Inferior parietal cortex (tissue), 1 donor: ENCODE data around the gene SLC46A3.
"Not testable (repeated sequence)": the region's sequence is repeated elsewhere in the genome, so short reads cannot be mapped to it uniquely, and the experiment has no call there.

ENCODE experiments used
- DNase-seq: peaks from one replicate; pipeline ENCODE4 v3.0.0-alpha.2; 2016; ENCODE audit errors: extremely low spot score

SLC46A3 gene

GRCh38 chr13:28734906-28735305 is 16.1 kb upstream of the SLC46A3 start:
- DNase-seq: no peak

- DNase-seq: no peak
These were observed 12.0 kb upstream of the SLC46A3 start for GRCh38 chr13:28730762-28731161.

GRCh38 chr13:28729541-28729940 is 10.8 kb upstream of the SLC46A3 start:
- DNase-seq: no peak

- DNase-seq: no peak
These were observed 9.9 kb upstream of the SLC46A3 start for GRCh38 chr13:28728642-28729041.

- DNase-seq: no peak
These were observed 6.4 kb upstream of the SLC46A3 start for GRCh38 chr13:28725046-28725610.

GRCh38 chr13:28723806-28724205 is 5.0 kb upstream of the SLC46A3 start:
- DNase-seq: no peak

DNA sequence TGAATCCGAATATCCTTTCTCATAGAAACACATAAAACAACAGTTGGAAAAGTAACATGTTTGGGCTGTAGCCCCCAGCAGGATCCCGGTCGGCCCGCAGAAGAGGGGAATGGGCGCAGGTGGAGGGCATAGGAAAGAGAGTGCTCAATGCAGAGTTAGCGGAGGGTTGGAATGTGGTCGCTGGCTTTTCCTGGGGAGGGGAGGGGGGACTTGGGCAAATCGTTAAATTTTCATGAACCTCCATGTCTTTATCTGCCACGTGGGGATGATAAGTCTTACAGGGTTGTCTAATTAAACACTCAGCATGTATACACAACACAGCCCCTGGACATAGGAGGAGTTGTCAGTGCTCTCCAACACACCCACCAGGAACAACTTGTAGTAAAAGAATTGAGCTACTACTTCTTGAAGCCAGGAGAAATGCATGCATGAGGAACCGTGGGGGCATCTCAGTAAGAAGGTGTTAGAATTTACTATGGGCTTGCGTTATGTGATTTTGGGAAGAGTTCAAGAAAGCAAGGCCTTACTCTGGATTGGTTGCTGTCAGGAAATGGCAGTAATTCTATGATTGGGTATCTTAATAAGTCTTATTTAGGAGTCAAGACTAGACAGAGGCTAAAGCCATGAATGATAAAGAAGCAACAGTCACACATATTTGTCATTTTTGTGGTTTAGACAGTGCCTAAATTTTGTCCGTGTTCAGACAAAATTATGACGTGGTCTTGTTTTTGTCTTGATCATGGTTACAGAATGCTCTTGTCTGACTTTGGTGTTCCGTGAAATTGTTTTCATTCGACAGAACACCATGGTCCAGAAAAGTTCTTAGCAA is 671 bp upstream of the SLC46A3 start:
- no peak for DNase-seq

DNA sequence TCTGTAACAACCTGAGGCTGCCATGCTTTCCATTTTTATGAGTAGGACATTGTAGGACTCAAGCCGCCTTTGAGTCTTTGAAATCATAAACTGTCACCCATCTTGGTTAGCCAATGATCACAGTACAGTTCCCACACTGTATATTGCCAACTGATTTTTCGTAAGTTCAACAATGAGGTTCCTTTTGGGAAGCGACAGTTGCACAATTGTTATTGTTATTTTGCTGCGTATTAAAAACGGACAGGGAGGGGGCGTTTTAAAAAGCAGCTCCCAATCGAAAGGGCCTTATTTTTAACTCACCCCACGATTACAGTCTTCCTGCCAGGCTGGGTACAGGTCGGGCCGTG is 601 bp downstream of the SLC46A3 start:
- peak; percentile 61 for DNase-seq

GRCh38 chr13:28717170-28717569 is 1.6 kb downstream of the SLC46A3 start:
- no peak for DNase-seq

DNA sequence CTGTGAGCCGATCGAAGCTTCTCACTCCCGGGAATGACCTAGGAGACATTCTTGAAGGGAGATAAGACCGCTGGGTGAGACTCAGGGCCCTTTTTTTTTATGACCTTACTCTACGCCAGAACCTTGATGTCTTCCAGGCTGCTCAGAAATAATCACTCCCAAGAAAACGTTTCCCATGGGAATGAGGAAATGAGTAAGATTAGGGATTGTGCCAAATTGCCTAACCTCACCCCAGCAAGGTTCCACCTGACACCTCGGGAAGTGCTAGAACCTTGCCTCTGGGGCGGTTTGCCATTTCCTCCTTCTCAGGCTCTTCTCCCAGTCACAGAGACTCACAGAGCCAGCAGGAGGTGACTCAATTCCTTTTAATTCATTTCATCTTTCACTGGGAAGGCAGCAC is 2.3 kb downstream of the SLC46A3 start:
- no peak for DNase-seq

GRCh38 chr13:28714651-28715050 is 4.1 kb downstream of the SLC46A3 start:
- no peak for DNase-seq

DNA sequence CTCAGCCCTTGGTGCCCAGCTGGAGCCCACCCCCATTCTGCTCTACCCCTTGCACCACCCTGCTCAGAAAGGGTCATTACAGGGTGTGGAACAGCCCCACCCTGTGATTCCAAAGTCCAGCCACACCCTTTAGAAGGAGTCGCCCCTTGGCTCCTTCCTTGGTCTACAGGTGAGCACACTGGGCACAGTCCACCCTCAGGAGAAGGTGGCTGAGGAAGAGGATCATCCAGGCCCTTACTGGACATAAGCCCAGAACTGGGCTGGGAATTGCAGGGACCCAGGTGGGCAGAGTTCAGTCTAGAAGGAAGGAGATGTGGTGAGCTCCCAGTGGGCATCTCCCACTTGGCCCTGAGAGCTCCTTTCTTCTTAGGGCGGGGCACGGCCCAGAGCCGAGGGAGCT is 8.6 kb downstream of the SLC46A3 start:
- DNase-seq: no peak

- peak; percentile 61 for DNase-seq
These were observed 10.9 kb downstream of the SLC46A3 start for GRCh38 chr13:28707629-28708427.

GRCh38 chr13:28705461-28706083 is 13.2 kb downstream of the SLC46A3 start:
- peak; percentile 47 for DNase-seq

DNA sequence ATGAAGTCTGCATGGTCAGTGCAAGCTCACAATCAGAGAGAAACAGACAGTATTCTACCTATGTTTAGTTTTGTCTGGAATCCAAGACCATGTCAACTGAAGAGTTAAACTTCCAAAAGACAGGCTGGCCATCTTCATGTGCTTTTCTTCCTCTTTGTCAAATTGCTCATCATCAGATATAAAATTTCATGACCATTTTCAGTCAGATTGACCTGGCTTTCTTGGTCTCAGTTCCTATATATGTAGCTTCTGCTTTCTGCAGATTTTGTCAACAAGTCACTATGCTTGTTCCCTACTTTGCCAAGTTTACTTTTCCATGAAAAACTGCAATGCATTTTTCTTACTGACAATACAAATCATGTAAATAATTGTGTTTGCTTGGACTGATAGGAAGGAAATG is 13.9 kb downstream of the SLC46A3 start:
- peak; percentile 19 for DNase-seq

GRCh38 chr13:28704282-28704681 is 14.5 kb downstream of the SLC46A3 start:
- no peak for DNase-seq

- no peak for DNase-seq
These were observed 19.5 kb downstream of the SLC46A3 start for GRCh38 chr13:28699246-28699645.

DNA sequence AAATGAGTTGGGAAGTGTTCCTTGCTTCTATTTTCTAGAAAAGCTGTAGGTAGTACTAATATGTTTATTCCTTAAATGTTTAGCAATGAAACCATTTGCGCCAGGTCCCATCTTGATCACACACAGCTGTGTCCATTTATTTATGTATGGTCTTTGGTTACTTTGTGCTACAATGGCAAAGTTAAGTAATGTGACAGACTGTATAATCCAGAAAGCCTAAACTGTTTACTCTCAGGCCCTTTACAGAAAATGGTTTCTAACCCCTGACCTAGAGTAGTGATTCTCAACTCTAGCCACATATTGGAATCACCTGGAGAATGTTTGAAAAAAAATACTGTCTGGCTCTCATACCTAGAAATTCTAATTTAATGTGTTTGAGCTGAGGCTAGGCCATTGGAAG is 21.3 kb downstream of the SLC46A3 start:
- no peak for DNase-seq

DNA sequence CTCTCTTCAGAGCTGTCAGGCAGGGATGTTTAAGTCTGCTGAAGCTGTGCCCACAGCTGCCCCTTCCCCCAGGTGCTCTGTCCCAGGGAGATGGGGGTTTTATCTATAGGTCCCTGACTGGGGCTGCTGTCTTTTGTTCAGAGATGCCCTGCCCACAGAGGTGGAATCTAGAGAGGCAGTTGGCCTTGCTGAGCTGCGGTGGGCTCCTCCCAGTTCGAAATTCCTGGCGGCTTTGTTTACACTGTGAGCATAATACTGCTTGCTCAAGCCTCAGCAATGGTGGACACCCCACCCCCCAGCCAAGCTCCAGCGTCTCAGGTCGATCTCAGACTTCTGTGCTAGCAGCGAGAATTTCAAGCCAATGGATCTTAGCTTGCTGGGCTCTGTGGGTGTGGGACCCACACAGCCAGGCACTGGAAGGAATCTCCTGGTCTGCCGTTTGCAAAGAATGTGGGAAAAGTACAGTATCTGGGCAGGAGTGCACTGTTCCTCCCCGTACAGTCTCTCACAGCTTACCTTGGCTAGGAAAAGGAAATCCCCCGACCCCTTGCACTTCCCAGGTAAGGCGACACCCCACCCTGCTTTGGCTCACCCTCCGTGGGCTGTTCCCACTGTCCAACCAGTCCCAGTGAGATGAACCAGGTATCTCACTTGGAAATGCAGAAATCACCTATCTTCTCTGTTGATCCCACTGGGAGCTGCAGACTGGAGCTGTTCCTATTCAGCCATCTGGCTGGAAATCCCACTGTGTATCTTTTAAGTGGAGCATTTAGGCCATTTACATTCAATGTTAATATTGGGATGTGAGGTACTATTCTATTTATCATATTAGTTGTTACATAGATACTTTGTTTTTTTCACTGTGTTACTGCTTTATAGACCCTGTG is 24.9 kb downstream of the SLC46A3 start:
- not testable (repeated sequence) for DNase-seq

GRCh38 chr13:28685892-28686291 is 32.9 kb downstream of the SLC46A3 start:
- DNase-seq: no peak

DNA sequence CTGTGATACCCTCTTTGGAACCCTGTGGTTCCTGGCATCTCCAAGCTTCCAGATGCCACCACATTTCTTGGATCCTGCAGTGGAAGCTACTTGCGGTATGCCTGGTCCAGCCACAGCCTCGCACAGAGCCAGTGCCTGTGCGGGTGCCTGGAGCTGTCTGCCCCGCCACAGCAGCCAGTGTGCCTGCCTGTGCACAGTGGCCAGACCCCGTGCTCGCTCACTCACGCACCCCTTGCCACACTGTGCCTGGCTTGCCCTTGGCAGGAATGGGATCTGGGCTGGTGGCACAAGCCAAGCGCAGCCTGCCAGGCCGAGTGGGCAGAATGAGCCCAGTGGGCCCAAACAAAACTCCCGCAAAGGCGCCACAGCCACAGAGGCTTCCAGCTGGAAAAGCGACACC is 33.7 kb downstream of the SLC46A3 start:
- DNase-seq: no peak
